Caco-2 (cell line): ENCODE measurements around the gene RASGEF1B. TPM values are rescaled to one million over a fixed set of nuclear protein-coding genes. Genes with fewer than 3 reads are reported as not detected.

ENCODE experiments used
- BruUV-seq: library from RNA; stranded (reverse); fragments of 400-500 nt; replicated peaks from 2 replicates; lab custom pipeline; 2021; lab: Mats Ljungman, UMichigan
- CTCF ChIA-PET: fragments of 300-600 bp; sonication (Branson Sonifier 250); formaldehyde crosslinking; loops from one replicate; lab custom pipeline; 2022; ENCODE audit warnings: antibody characterized with exemption; lab: Charles Lee
- POLR2A ChIA-PET: fragments of 300-600 bp; sonication (Branson Sonifier 250); formaldehyde crosslinking; loops from one replicate; lab custom pipeline; 2022; ENCODE audit warnings: antibody characterized with exemption; lab: Charles Lee
- DNase-seq, 2 experiments: peaks; one replicate each; pipeline versions ENCODE4 v3.0.0 to v3.0.0-alpha.2; 2020 to 2022
- H3K27me3 ChIP-seq: replicated peaks from 2 replicates; pipeline ENCODE4 v1.6.0; 2011; ENCODE audit warnings: low read length; ENCODE audit not compliant: control insufficient read depth, insufficient read depth
- H3K36me3 ChIP-seq: 2 replicates; pipeline ENCODE4 v1.5.1; 2011; ENCODE audit warnings: low read length; ENCODE audit not compliant: control insufficient read depth, insufficient read depth
- H3K4me1 ChIP-seq: fragments of 250-450 bp; sonication (Bioruptor Pico); 2 replicates; pipeline ENCODE4 v1.5.1; 2020; ENCODE audit warnings: mild to moderate bottlenecking
- H3K4me3 ChIP-seq: 2 replicates; pipeline ENCODE4 v1.5.1; 2011; ENCODE audit warnings: low read depth, mild to moderate bottlenecking, control low read depth, low read length
- H3K9me3 ChIP-seq: fragments of 250-450 bp; sonication (Bioruptor Pico); 2 replicates; pipeline ENCODE4 v1.5.1; 2020; ENCODE audit warnings: mild to moderate bottlenecking, moderate library complexity
- H3K27ac Mint-ChIP-seq: one replicate; pipeline ENCODE4 v1.8.0; 2022; ENCODE audit warnings: mixed read lengths; ENCODE audit not compliant: unreplicated experiment
- H3K27me3 Mint-ChIP-seq: one replicate; pipeline ENCODE4 v1.8.0; 2022; ENCODE audit warnings: mixed read lengths; ENCODE audit not compliant: insufficient read depth, unreplicated experiment
- H3K36me3 Mint-ChIP-seq: one replicate; pipeline ENCODE4 v1.8.0; 2022; ENCODE audit warnings: mild to moderate bottlenecking, mixed read lengths; ENCODE audit not compliant: insufficient read depth, unreplicated experiment
- H3K4me1 Mint-ChIP-seq: one replicate; pipeline ENCODE4 v1.8.0; 2022; ENCODE audit warnings: low read depth, mixed read lengths; ENCODE audit not compliant: unreplicated experiment
- H3K4me3 Mint-ChIP-seq: one replicate; pipeline ENCODE4 v1.8.0; 2022; ENCODE audit warnings: mild to moderate bottlenecking, moderate library complexity, mixed read lengths; ENCODE audit not compliant: unreplicated experiment
- H3K9me3 Mint-ChIP-seq: one replicate; pipeline ENCODE4 v1.8.0; 2022; ENCODE audit warnings: mixed read lengths; ENCODE audit not compliant: unreplicated experiment
- intact Hi-C: fragments of 100-400 bp; cut with micrococcal nuclease; formaldehyde crosslinking; loops from one replicate; pipeline ENCODE4 v1.10.0; 2022; ENCODE audit not compliant: unreplicated experiment
- total RNA-seq: library from RNA; stranded (reverse); gene quantifications from 2 replicates; pipeline ENCODE4 v1.2.3, GENCODE V29; 2022
- TF ChIP-seq, protein P1 (sequence below), 2 experiments: fragments of 200-600 bp in 1 of 2; IDR thresholded peaks; 1 replicate in 1 of 2; 2 replicates in 1 of 2; pipeline versions ENCODE4 v1.5.1 to v1.8.0; 2011 to 2022; ENCODE audit warnings: antibody characterized with exemption in 1 of 2, control low read depth in 1 of 2, inconsistent platforms in 1 of 2, low read depth in 1 of 2, low read length in 1 of 2, mild to moderate bottlenecking in 1 of 2, moderate library complexity in 1 of 2; ENCODE audit not compliant: insufficient read depth in 1 of 2, severe bottlenecking in 1 of 2, unreplicated experiment in 1 of 2

RASGEF1B gene
- total RNA-seq, 1 experiment from 2014 or later: 32.3 TPM

DNA sequence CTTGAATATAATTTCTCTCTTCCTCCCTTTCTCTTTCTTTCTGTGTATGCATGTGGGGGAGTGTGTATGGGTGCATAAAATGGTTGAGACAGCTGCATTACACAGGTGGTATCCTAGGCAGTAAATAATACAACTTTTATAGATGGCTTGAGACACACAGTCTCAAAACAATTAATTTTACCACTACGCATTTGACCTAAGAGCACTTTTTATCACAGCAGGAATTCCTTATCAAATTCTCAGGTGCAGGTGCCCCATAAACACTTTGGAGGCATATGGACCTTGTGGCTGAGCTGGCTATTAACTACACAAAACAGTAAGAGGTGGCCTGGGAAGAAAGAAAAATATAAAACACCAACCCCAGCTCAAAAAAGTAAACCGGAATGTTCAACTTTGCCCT lies 91.3 kb downstream of the RASGEF1B start:
- H3K27me3 Mint-ChIP-seq: peaks cover 2% of the 10 kb centered on the region
- Histone ChIP-seq H3K4me1 (peaks cover 29% of the 10 kb centered on the region), H3K4me3 (no peak overlapping the region), H3K36me3 (no peaks in the 10 kb centered on the region), H3K27me3 (no peaks in the 10 kb centered on the region), H3K9me3 (0 out of 2 replicates have a peak, but pooled peaks cover 6% of the 10 kb centered on the region)
- intact Hi-C loops: no loop called here
- TF ChIP-seq, protein P1, sequence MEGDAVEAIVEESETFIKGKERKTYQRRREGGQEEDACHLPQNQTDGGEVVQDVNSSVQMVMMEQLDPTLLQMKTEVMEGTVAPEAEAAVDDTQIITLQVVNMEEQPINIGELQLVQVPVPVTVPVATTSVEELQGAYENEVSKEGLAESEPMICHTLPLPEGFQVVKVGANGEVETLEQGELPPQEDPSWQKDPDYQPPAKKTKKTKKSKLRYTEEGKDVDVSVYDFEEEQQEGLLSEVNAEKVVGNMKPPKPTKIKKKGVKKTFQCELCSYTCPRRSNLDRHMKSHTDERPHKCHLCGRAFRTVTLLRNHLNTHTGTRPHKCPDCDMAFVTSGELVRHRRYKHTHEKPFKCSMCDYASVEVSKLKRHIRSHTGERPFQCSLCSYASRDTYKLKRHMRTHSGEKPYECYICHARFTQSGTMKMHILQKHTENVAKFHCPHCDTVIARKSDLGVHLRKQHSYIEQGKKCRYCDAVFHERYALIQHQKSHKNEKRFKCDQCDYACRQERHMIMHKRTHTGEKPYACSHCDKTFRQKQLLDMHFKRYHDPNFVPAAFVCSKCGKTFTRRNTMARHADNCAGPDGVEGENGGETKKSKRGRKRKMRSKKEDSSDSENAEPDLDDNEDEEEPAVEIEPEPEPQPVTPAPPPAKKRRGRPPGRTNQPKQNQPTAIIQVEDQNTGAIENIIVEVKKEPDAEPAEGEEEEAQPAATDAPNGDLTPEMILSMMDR (IDR thresholded peaks at IDR 0.05; ENCODE audit: insufficient read depth in 1 of 2, low read depth in 1 of 2, low read length in 1 of 2, severe bottlenecking in 1 of 2, unreplicated experiment in 1 of 2): no peak
- no peak overlapping the region for H3K4me3 Mint-ChIP-seq
- ChIA-PET POLR2A (no interaction called here), CTCF (no interaction called here)
- BruUV-seq: no TSS peak
- H3K4me1 Mint-ChIP-seq: peaks cover 14% of the 10 kb centered on the region
- no peaks in the 10 kb centered on the region for H3K9me3 Mint-ChIP-seq
- H3K27ac Mint-ChIP-seq: no peak overlapping the region
- H3K36me3 Mint-ChIP-seq: no peaks in the 10 kb centered on the region
- DNase-seq: no peak

DNA sequence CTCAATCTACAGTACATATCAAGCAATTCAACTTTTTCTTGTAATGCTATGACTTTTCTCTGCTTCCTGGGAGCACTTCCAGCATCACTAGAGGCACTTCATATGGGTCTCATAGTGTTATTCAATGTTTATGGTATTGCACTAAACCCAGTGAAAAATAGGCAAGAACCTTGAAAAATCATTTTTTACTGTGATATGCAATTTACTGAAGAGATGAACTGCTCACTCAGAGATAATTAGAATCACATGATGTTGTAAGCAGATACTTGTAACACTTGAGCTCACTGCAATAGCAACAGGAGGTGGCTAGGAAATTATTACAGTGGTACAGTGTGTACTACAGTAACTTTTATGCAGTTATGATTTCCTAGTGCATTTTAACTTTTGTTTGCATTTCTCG lies 93.3 kb downstream of the RASGEF1B start:
- ChIA-PET CTCF (no interaction called here), POLR2A (no interaction called here)
- DNase-seq: no peak
- H3K27ac Mint-ChIP-seq: no peak overlapping the region
- Histone ChIP-seq H3K27me3 (no peaks in the 10 kb centered on the region), H3K36me3 (no peaks in the 10 kb centered on the region), H3K9me3 (0 out of 2 replicates have a peak, but pooled peaks cover 6% of the 10 kb centered on the region), H3K4me1 (peaks cover 29% of the 10 kb centered on the region), H3K4me3 (no peak overlapping the region)
- intact Hi-C loops: no loop called here
- H3K4me3 Mint-ChIP-seq: no peak overlapping the region
- TF ChIP-seq, protein P1 (IDR thresholded peaks at IDR 0.05; ENCODE audit: insufficient read depth in 1 of 2, low read depth in 1 of 2, low read length in 1 of 2, severe bottlenecking in 1 of 2, unreplicated experiment in 1 of 2): no peak
- BruUV-seq: no TSS peak
- H3K27me3 Mint-ChIP-seq: no peaks in the 10 kb centered on the region
- H3K36me3 Mint-ChIP-seq: no peaks in the 10 kb centered on the region
- no peaks in the 10 kb centered on the region for H3K9me3 Mint-ChIP-seq
- peaks cover 14% of the 10 kb centered on the region for H3K4me1 Mint-ChIP-seq

DNA sequence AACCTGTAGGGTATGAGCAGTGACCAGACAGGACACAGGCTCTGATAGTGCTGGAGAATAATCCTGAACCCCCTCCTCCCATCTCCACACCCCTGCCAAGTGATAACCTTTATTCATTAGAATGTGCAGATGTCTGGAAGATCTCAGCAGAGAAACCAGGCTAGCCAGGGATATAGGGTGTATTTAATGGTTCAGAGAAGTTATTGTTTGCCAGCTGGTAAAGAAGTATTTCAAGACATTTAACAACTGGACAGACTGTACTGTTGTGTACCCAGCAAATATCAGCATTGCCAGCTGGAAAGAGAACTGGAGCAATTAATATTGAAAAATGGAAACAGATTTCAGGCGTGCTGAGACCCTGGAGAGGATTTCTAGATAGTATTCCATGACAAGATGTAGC lies 94.5 kb downstream of the RASGEF1B start:
- intact Hi-C loops: no loop called here
- H3K4me1 Mint-ChIP-seq: peaks cover 14% of the 10 kb centered on the region
- TF ChIP-seq, protein P1 (IDR thresholded peaks at IDR 0.05; ENCODE audit: insufficient read depth in 1 of 2, low read depth in 1 of 2, low read length in 1 of 2, severe bottlenecking in 1 of 2, unreplicated experiment in 1 of 2): no peak
- no peak for DNase-seq
- Histone ChIP-seq H3K4me3 (no peak overlapping the region), H3K27me3 (no peaks in the 10 kb centered on the region), H3K36me3 (no peaks in the 10 kb centered on the region), H3K4me1 (peaks cover 29% of the 10 kb centered on the region), H3K9me3 (0 out of 2 replicates have a peak, but pooled peaks cover under 1% of the 10 kb centered on the region)
- H3K9me3 Mint-ChIP-seq: no peaks in the 10 kb centered on the region
- POLR2A ChIA-PET: no interaction called here
- no TSS peak for BruUV-seq
- no peaks in the 10 kb centered on the region for H3K27me3 Mint-ChIP-seq
- CTCF ChIA-PET: interaction anchor here (1.0 kb wide), 1 partner anchor 293 kb away, joined by 3 read pairs; no protein-coding TSS in a partner anchor
- H3K27ac Mint-ChIP-seq: no peak overlapping the region
- H3K36me3 Mint-ChIP-seq: no peaks in the 10 kb centered on the region
- H3K4me3 Mint-ChIP-seq: no peak overlapping the region
